Adipocyte (in vitro differentiated cells): ENCODE data around the gene IL12RB2.

Source experiments
- DNase-seq: peaks from one replicate; pipeline ENCODE4 v3.0.0-alpha.2; 2015; ENCODE audit warnings: low read depth
- H3K27me3 ChIP-seq: replicated peaks from 2 replicates; pipeline ENCODE4 v1.7.0; 2013; ENCODE audit warnings: mild to moderate bottlenecking, low read length, moderate library complexity; ENCODE audit not compliant: control insufficient read depth, insufficient read depth
- H3K36me3 ChIP-seq: 2 replicates; pipeline ENCODE4 v1.7.0; 2013; ENCODE audit warnings: low read length, mild to moderate bottlenecking, moderate library complexity; ENCODE audit not compliant: control insufficient read depth, insufficient read depth, severe bottlenecking
- H3K4me1 ChIP-seq: 2 replicates; pipeline ENCODE4 v1.7.0; 2013; ENCODE audit warnings: mild to moderate bottlenecking, low read length, moderate library complexity; ENCODE audit not compliant: control insufficient read depth, insufficient read depth
- H3K4me3 ChIP-seq: 2 replicates; pipeline ENCODE4 v1.7.0; 2013; ENCODE audit warnings: mild to moderate bottlenecking, low read length, moderate library complexity
- H3K9ac ChIP-seq: 2 replicates; pipeline ENCODE4 v1.7.0; 2013; ENCODE audit warnings: mild to moderate bottlenecking, low read length, moderate library complexity
- H3K9me3 ChIP-seq: 2 replicates; pipeline ENCODE4 v1.7.0; 2013; ENCODE audit warnings: mild to moderate bottlenecking, low read length, moderate library complexity; ENCODE audit not compliant: control insufficient read depth

IL12RB2 gene, protein sequence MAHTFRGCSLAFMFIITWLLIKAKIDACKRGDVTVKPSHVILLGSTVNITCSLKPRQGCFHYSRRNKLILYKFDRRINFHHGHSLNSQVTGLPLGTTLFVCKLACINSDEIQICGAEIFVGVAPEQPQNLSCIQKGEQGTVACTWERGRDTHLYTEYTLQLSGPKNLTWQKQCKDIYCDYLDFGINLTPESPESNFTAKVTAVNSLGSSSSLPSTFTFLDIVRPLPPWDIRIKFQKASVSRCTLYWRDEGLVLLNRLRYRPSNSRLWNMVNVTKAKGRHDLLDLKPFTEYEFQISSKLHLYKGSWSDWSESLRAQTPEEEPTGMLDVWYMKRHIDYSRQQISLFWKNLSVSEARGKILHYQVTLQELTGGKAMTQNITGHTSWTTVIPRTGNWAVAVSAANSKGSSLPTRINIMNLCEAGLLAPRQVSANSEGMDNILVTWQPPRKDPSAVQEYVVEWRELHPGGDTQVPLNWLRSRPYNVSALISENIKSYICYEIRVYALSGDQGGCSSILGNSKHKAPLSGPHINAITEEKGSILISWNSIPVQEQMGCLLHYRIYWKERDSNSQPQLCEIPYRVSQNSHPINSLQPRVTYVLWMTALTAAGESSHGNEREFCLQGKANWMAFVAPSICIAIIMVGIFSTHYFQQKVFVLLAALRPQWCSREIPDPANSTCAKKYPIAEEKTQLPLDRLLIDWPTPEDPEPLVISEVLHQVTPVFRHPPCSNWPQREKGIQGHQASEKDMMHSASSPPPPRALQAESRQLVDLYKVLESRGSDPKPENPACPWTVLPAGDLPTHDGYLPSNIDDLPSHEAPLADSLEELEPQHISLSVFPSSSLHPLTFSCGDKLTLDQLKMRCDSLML

DNA sequence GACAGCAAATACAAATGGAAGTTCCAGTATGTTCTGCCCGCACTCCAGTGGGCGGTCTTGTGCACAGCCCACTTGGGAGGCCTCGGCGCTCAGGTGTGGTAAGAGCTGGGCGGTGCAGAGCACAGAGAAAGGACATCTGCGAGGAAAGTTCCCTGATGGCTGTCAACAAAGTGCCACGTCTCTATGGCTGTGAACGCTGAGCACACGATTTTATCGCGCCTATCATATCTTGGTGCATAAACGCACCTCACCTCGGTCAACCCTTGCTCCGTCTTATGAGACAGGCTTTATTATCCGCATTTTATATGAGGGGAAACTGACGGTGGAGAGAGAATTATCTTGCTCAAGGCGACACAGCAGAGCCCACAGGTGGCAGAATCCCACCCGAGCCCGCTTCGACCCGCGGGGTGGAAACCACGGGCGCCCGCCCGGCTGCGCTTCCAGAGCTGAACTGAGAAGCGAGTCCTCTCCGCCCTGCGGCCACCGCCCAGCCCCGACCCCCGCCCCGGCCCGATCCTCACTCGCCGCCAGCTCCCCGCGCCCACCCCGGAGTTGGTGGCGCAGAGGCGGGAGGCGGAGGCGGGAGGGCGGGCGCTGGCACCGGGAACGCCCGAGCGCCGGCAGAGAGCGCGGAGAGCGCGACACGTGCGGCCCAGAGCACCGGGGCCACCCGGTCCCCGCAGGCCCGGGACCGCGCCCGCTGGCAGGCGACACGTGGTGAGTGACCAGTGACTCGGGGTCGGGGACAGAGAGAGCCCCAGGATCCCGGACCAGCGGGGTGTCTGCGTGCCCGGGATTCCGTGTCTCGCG lies at the start of gene IL12RB2:
TSS of gene IL12RB2 (plus strand) at position 623 of the 810 bp plus-strand sequence. CDS start 12,496 bp downstream, outside the sequence.
- H3K27me3 ChIP-seq = peaks cover 28% of the 10 kb centered on the region
- peak; percentile 36 for DNase-seq
- no peaks in the 10 kb centered on the region for H3K36me3 ChIP-seq
- H3K4me3 ChIP-seq = peak within 1 kb of the TSS; percentile 73
- peaks cover 2% of the 10 kb centered on the region for H3K4me1 ChIP-seq
- no peak within 1 kb of the TSS for H3K9ac ChIP-seq
- no peaks in the 10 kb centered on the region for H3K9me3 ChIP-seq

DNA sequence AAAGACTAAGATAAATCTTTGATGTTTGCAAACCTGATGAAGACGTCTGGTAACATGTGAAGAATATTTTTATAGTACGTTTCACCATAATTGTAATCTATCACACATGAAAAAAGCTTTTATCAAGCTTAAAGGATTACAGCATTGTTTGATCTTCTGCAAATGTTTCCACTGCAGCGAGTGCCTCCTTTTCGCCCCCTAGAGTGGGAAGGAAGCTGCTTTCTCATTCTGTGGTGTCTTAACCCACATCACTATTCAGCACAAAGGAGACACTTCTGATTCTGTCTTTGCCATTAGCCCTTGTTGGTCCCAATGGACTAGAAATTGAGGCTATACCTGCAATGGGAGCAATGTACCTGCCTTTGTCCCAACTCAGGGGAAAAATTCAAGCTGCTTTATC lies 46.0 kb upstream of the IL12RB2 start:
- H3K4me3 ChIP-seq = no peak overlapping the region
- no peak overlapping the region for H3K9ac ChIP-seq
- peaks cover 12% of the 10 kb centered on the region for H3K27me3 ChIP-seq
- no peaks in the 10 kb centered on the region for H3K9me3 ChIP-seq
- DNase-seq = no peak
- peaks cover 8% of the 10 kb centered on the region for H3K4me1 ChIP-seq
- no peaks in the 10 kb centered on the region for H3K36me3 ChIP-seq

- Histone ChIP-seq H3K9me3 (no peaks in the 10 kb centered on the region), H3K9ac (no peak overlapping the region), H3K36me3 (no peaks in the 10 kb centered on the region), H3K4me1 (no peaks in the 10 kb centered on the region), H3K4me3 (no peak overlapping the region), H3K27me3 (peaks cover 12% of the 10 kb centered on the region)
- DNase-seq = no peak
These were observed 44.9 kb upstream of the IL12RB2 start for GRCh38 chr1:67262735-67263134.

DNA sequence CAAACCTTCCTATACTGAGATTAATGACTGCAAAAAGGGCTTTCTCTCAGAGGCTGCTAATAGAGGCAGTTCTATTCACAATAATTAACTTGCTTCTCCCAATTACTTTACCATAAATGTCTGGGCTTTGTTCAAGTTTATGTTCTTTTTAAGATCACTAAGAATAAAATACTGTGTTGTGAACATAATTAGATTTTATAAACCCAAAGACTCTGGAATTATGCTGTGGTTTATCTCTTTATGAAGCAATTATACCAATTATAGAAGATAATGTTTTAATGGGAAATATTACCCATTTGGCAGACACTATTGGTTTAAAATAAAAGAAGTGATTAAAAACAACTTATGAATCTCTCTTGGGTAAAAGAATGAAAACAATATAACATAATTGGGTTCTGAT lies 43.5 kb upstream of the IL12RB2 start:
- Histone ChIP-seq H3K9me3 (no peaks in the 10 kb centered on the region), H3K4me3 (no peak overlapping the region), H3K9ac (no peak overlapping the region), H3K27me3 (peaks cover 13% of the 10 kb centered on the region), H3K36me3 (no peaks in the 10 kb centered on the region), H3K4me1 (no peaks in the 10 kb centered on the region)
- no peak for DNase-seq

- Histone ChIP-seq H3K9me3 (no peaks in the 10 kb centered on the region), H3K27me3 (peaks cover 17% of the 10 kb centered on the region), H3K36me3 (no peaks in the 10 kb centered on the region), H3K4me1 (no peaks in the 10 kb centered on the region), H3K4me3 (no peak overlapping the region), H3K9ac (no peak overlapping the region)
- DNase-seq = no peak
These were observed 42.8 kb upstream of the IL12RB2 start for GRCh38 chr1:67264899-67265298.

- Histone ChIP-seq H3K4me3 (no peak overlapping the region), H3K9ac (no peak overlapping the region), H3K4me1 (no peaks in the 10 kb centered on the region), H3K36me3 (no peaks in the 10 kb centered on the region), H3K27me3 (peaks cover 10% of the 10 kb centered on the region), H3K9me3 (peaks cover 14% of the 10 kb centered on the region)
- no peak for DNase-seq
These were observed 38.6 kb upstream of the IL12RB2 start for GRCh38 chr1:67269061-67269460.

- no peak for DNase-seq
- peaks cover 14% of the 10 kb centered on the region for H3K9me3 ChIP-seq
- H3K27me3 ChIP-seq = peaks cover 5% of the 10 kb centered on the region
- H3K9ac ChIP-seq = no peak overlapping the region
- no peak overlapping the region for H3K4me3 ChIP-seq
- no peaks in the 10 kb centered on the region for H3K36me3 ChIP-seq
- H3K4me1 ChIP-seq = no peaks in the 10 kb centered on the region
These were observed 37.1 kb upstream of the IL12RB2 start for GRCh38 chr1:67270541-67270940.

- H3K9me3 ChIP-seq = peaks cover 14% of the 10 kb centered on the region
- peaks cover 5% of the 10 kb centered on the region for H3K27me3 ChIP-seq
- no peaks in the 10 kb centered on the region for H3K36me3 ChIP-seq
- H3K4me3 ChIP-seq = no peak overlapping the region
- no peak for DNase-seq
- no peak overlapping the region for H3K9ac ChIP-seq
- no peaks in the 10 kb centered on the region for H3K4me1 ChIP-seq
These were observed 34.1 kb upstream of the IL12RB2 start for GRCh38 chr1:67273591-67273990.

DNA sequence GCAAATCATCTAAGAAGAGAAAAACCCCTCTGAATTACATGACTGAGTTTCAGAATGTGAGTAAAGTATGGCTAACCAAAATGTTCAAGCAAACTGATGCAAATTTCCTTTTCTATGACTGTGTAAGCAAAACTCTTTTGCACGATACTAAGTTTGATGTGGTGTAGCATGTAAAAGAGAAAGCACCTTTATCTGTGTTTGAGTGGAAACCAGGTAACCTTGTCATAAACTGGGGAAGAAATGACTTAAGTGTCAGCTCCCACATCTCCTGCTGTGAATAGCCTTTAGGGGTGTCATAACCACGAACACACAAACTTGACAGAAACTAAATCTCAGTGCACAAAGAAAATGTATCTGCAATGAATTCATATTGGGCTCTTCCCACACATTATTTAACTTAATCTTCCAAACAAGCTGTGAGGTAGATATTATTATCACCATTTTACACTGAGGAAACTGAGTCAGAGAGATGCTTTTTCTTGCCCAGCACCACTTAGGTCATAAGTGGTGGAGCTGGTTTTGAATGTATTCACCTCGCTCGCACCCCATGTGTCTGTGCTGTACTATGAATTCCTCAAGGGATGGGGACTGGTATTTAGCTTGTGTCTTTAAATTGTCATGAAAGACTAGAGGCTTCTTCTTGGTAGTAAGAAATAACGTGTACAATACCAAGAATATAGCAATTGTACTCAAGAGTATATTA lies 32.9 kb upstream of the IL12RB2 start:
- Histone ChIP-seq H3K36me3 (no peaks in the 10 kb centered on the region), H3K9ac (no peak overlapping the region), H3K4me3 (no peak overlapping the region), H3K27me3 (no peaks in the 10 kb centered on the region), H3K4me1 (no peaks in the 10 kb centered on the region), H3K9me3 (peaks cover 14% of the 10 kb centered on the region)
- no peak for DNase-seq

GRCh38 chr1:67280696-67281095 lies 27.0 kb upstream of the IL12RB2 start:
- H3K4me1 ChIP-seq = no peaks in the 10 kb centered on the region
- H3K4me3 ChIP-seq = no peak overlapping the region
- no peaks in the 10 kb centered on the region for H3K36me3 ChIP-seq
- H3K9me3 ChIP-seq = no peaks in the 10 kb centered on the region
- H3K27me3 ChIP-seq = peaks cover 8% of the 10 kb centered on the region
- no peak overlapping the region for H3K9ac ChIP-seq
- DNase-seq = no peak
